Adrenal gland (tissue), 5 donors: ENCODE measurements around the gene NELFA.

Source experiments
- CTCF ChIP-seq, 6 experiments: fragments of 450-650 bp in 4 of 6; fragments of 200-600 bp in 2 of 6; sonication (generic) in 1 of 6; IDR thresholded peaks; 1 replicate in 5 of 6; 2 replicates in 1 of 6; pipeline versions ENCODE4 v1.5.1 to v1.8.0; 2016 to 2021; ENCODE audit warnings: antibody characterized with exemption in 6 of 6, mild to moderate bottlenecking in 2 of 6, moderate library complexity in 1 of 6
- POLR2A ChIP-seq, 2 donors: fragments of 450-650 bp; IDR thresholded peaks; one replicate each; pipeline ENCODE4 v1.6.1; 2017; ENCODE audit warnings: antibody characterized with exemption in 2 of 2, mild to moderate bottlenecking in 2 of 2, moderate library complexity in 1 of 2
- donor health status: DM: no; HTN: no; CAD: no.

- no peak for TF ChIP-seq CTCF (IDR thresholded peaks at IDR 0.05)
- TF ChIP-seq POLR2A (IDR thresholded peaks at IDR 0.05) = no peak
These were observed 23.5 kb downstream of the NELFA start for GRCh38 chr4:1985294-1985693.
